ENCODE results near the gene IFT22. TPM values are rescaled to one million over a fixed set of nuclear protein-coding genes. Genes with fewer than 3 reads are reported as not detected.
A peak's percentile ranks its signal among the peaks of the same experiment; 100 is the strongest.

IFT22 gene
- total and polyA plus RNA-seq, 8 donors, result 18.8 to 51.0 (median 46.3) TPM

DNA sequence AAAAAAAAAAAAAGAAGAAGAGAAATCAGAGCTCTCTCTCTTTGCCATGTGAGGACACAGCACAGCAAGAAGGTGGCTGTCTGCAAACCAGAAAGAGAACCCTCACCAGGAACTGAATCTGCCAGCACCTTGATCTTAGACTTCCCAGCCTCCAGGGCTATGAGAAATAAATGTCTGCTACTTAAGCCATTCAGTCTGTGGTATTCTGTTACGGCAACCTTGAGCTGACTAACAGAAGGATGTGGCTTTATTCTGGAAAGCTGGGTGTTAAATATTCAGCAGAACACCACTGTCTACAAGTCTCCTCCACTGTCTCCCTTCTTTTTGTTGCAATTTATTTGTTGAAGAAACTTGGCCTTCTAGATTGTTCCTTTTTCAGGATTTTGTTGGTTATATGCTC is 46.1 kb upstream of the IFT22 start:
- DNase-seq (no peak), ATAC-seq (no peak)
- Histone ChIP-seq H3K4me3 (no peak overlapping the region), H3K27me3 (peaks cover 10 to 71% of the 10 kb centered on the region in 2 donors), H3K36me3 (no peaks in the 10 kb centered on the region), H3K4me1 (peaks cover 8 to 16% of the 10 kb centered on the region in 2 donors), H3K27ac (no peak overlapping the region), H3K9me3 (no peaks in the 10 kb centered on the region)
- intact Hi-C loops (cut with DNase I), result no loop called here
- TF ChIP-seq, protein P1, sequence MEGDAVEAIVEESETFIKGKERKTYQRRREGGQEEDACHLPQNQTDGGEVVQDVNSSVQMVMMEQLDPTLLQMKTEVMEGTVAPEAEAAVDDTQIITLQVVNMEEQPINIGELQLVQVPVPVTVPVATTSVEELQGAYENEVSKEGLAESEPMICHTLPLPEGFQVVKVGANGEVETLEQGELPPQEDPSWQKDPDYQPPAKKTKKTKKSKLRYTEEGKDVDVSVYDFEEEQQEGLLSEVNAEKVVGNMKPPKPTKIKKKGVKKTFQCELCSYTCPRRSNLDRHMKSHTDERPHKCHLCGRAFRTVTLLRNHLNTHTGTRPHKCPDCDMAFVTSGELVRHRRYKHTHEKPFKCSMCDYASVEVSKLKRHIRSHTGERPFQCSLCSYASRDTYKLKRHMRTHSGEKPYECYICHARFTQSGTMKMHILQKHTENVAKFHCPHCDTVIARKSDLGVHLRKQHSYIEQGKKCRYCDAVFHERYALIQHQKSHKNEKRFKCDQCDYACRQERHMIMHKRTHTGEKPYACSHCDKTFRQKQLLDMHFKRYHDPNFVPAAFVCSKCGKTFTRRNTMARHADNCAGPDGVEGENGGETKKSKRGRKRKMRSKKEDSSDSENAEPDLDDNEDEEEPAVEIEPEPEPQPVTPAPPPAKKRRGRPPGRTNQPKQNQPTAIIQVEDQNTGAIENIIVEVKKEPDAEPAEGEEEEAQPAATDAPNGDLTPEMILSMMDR (IDR thresholded peaks at IDR 0.05), result no peak

DNA sequence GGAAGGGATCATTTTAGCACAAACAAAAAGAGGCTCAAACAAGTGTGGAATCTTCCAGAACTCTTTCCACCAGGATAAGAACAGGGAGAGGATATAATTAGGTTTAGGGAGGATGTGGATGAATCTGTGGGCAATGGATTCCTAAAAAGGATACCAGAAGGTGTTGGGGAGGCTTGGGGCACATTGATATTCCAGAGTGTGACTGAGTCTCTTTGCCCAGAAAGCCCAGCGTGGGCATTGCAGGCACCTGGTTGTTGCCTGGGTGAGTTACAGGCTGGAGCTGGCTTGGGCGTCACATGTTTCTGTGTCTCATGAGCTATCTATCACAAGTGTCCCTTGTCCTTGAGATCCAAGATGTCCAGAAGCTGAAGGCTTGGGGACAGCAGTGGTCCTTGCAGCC is 44.3 kb upstream of the IFT22 start:
- TF ChIP-seq, protein P1 (IDR thresholded peaks at IDR 0.05), result no peak
- intact Hi-C loops (cut with DNase I), result no loop called here
- Histone ChIP-seq H3K4me3 (no peak overlapping the region), H3K27me3 (peaks cover 14 to 75% of the 10 kb centered on the region in 2 donors), H3K36me3 (no peaks in the 10 kb centered on the region), H3K9me3 (no peaks in the 10 kb centered on the region), H3K4me1 (peaks cover 8 to 18% of the 10 kb centered on the region in 2 donors), H3K27ac (no peak overlapping the region)
- ATAC-seq, result no peak
- no peak for DNase-seq

DNA sequence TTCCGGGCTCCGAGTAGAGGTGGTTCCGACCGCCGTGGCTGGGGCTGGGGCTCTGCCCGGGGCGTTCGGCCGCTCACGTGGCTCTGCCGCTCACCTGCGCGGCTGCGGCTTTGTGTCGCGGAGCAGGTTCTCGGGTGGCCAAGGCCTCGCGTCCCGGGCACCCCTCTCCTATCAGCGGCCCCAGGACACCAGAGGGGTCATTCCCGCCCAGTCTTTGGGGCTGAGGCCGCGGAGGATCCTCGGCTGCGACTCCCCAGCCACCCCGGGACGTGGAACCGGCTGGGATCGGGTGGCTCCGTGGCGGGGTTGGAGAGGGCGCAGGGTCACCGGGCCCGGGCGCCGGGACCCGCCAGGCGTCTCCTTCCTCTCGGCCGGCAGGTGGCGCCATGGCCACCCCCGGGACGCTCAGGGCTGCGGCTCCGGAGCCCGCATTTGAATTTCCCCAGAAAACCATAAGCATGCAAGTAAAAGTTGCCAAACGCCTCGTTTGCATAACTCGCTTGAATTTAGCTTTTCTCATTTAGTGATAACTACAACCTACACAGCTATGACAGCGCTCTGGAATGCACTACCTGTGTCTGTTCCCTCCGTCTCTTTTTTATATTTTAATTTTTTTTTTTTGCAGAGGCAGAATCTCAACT is 42.2 kb upstream of the IFT22 start:
- intact Hi-C loops (cut with DNase I), result no loop called here
- ATAC-seq, result peak; percentile 99

DNA sequence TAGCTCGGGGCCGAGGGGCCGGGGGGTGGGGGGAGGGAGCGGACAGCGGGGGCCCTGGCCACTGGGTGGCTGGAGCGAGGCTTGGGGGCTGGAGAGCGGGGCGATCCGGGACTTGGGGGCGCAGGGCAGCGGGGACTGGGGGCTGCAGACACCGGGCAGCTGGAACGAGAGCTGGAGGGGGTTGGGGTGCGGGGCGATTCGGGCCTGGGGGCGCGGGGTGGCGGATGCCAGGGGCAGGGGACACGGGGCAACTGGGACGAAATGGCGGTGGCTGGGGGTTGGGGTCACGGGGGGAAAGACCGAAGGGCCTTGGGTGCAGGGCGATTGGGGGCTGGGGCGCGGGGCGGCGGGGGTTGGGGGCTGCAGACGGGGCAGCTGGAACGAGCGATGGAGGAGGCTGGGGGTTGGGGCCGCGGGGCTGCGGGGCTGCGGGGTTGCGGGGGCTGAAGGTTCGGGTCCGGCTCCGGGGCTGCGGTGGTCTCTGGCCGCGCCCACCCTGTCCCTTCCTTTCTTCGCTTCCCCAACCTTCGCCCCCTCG is 41.7 kb upstream of the IFT22 start:
- no peak overlapping the region for H3K27ac ChIP-seq
- peaks cover 8 to 18% of the 10 kb centered on the region in 2 donors for H3K4me1 ChIP-seq
- intact Hi-C loops (cut with DNase I), result no loop called here
- H3K4me3 ChIP-seq, result peak overlapping the region; percentile 23 to 42
- H3K27me3 ChIP-seq, result peaks cover 14 to 69% of the 10 kb centered on the region in 2 donors
- no peaks in the 10 kb centered on the region for H3K36me3 ChIP-seq
- no peak for DNase-seq
- no peak for ATAC-seq
- TF ChIP-seq, protein P1 (IDR thresholded peaks at IDR 0.05), result no peak
- no peaks in the 10 kb centered on the region for H3K9me3 ChIP-seq

More for the DNA sequence above, 42.2 kb upstream of the IFT22 start:
- no peaks in the 10 kb centered on the region for H3K36me3 ChIP-seq
- DNase-seq, result peak; percentile 51 to 88 (median 76)
- H3K4me1 ChIP-seq, result peaks cover 8 to 18% of the 10 kb centered on the region in 2 donors
- no peaks in the 10 kb centered on the region for H3K9me3 ChIP-seq
- H3K4me3 ChIP-seq, result peak overlapping the region; percentile 23 to 42
- no peak overlapping the region for H3K27ac ChIP-seq
- TF ChIP-seq, protein P1 (IDR thresholded peaks at IDR 0.05), result peak; percentile 88 to 89
- H3K27me3 ChIP-seq, result peaks cover 14 to 73% of the 10 kb centered on the region in 2 donors

DNA sequence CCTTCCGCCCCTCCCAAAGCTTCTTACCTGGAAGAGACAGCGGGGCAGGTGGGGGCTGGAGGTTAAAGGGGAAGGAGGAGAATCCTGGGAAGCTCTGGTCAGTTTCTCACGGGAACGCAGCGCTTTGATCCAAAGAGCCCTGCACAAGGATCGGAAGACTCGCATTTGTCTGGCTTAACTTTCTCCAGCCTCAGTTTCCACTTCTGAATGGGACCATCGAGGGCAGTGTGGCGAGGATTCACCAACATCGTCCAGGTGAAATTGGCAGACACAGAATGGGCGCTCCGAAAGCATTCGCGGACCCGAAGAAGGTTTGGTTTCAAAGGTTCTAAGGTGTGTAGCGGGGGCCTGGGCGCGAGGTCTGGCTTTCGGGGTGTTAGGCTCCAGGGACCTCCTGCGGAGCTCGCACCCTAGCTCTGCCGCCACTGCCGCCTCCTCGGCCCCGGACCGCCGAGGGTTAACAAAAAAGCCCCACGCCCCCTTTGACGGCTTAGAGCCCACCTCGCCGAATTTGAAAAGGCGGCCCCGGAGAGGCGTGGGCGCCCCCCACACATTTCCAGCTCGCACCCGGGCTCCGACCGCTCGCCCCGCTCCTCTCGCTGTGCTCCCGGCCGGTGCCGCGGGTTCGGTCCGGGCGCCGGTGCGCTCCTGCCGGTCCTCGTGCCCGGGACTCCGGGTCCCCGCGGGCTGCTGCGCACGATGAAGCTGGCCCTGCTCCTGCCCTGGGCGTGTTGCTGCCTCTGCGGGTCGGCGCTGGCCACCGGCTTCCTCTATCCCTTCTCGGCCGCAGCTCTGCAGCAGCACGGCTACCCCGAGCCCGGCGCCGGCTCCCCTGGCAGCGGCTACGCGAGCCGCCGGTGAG is 41.0 kb upstream of the IFT22 start, which contains the start of gene COL26A1:
COL26A1 (plus strand) TSS at position 542 of the 862 bp plus-strand sequence; CDS start at position 700, 158 bp downstream.
- H3K27me3 ChIP-seq, result peaks cover 14 to 65% of the 10 kb centered on the region in 2 donors
- intact Hi-C loops (cut with DNase I), result no loop called here
- H3K27ac ChIP-seq, result no peak within 1 kb of the TSS
- ATAC-seq (peak; percentile 73), DNase-seq (peak in 2 of 4 donors; percentile 31 to 79)
- peaks cover 8 to 18% of the 10 kb centered on the region in 2 donors for H3K4me1 ChIP-seq
- H3K9me3 ChIP-seq, result no peaks in the 10 kb centered on the region
- TF ChIP-seq, protein P1 (IDR thresholded peaks at IDR 0.05), result no peak
- H3K4me3 ChIP-seq, result peak within 1 kb of the TSS; percentile 23 to 42
- no peaks in the 10 kb centered on the region for H3K36me3 ChIP-seq

Data from left lung (tissue), 10 donors.